ENCODE data around the gene RTP5.

Gene RTP5

GRCh38 chr2:241879326-241879725 is 9.8 kb downstream of the RTP5 start:
- TF ChIP-seq CTCF (IDR thresholded peaks at IDR 0.05; ENCODE audit: insufficient read depth, low read length, poor library complexity, severe bottlenecking): no peak
- TF ChIP-seq EZH2phosphoT487 (conservative IDR thresholded peaks at IDR 0.05; ENCODE audit: low read length): no peak
- Histone ChIP-seq H3K27me3 (ENCODE audit: low read length) (no peaks in the 10 kb centered on the region), H3K4me3 (ENCODE audit: insufficient read depth, low read length, poor library complexity, severe bottlenecking) (no peak overlapping the region), H3K9me3 (ENCODE audit: insufficient read depth, low read length) (no peaks in the 10 kb centered on the region; the same call in 1 of the 2 replicates), H3F3A (ENCODE audit: insufficient read depth) (no peaks in the 10 kb centered on the region), H3K27ac (ENCODE audit: low read depth, low read length) (no peak overlapping the region), H3K36me3 (ENCODE audit: low read length) (0 out of 2 replicates have a peak, but pooled peaks cover under 1% of the 10 kb centered on the region), H2AFZ (ENCODE audit: low read depth, low read length, severe bottlenecking) (no peak overlapping the region), H4K20me1 (ENCODE audit: low read depth, low read length) (no peaks in the 10 kb centered on the region), H3K9me2 (replicated peaks; ENCODE audit: insufficient read depth, low read length) (no peaks in the 10 kb centered on the region), H3K79me2 (ENCODE audit: insufficient read depth, low read length) (no peaks in the 10 kb centered on the region), H3K9ac (ENCODE audit: low read length) (no peak overlapping the region), H3K4me2 (ENCODE audit: low read depth, low read length, poor library complexity, severe bottlenecking) (no peak overlapping the region)

- Histone ChIP-seq H3K79me2 (ENCODE audit: insufficient read depth, low read length) (no peaks in the 10 kb centered on the region), H3K9me3 (ENCODE audit: insufficient read depth, low read length) (no peaks in the 10 kb centered on the region; the same call in 1 of the 2 replicates), H2AFZ (ENCODE audit: low read depth, low read length, severe bottlenecking) (peak overlapping the region; percentile 85), H3K9ac (ENCODE audit: low read length) (peak overlapping the region; percentile 63), H3K27me3 (ENCODE audit: low read length) (no peaks in the 10 kb centered on the region), H3K27ac (ENCODE audit: low read depth, low read length) (peak overlapping the region; percentile 69), H3K36me3 (ENCODE audit: low read length) (0 out of 2 replicates have a peak, but pooled peaks cover 3% of the 10 kb centered on the region), H4K20me1 (ENCODE audit: low read depth, low read length) (no peaks in the 10 kb centered on the region), H3K9me2 (replicated peaks; ENCODE audit: insufficient read depth, low read length) (no peaks in the 10 kb centered on the region), H3F3A (ENCODE audit: insufficient read depth) (no peaks in the 10 kb centered on the region), H3K4me3 (ENCODE audit: insufficient read depth, low read length, poor library complexity, severe bottlenecking) (peak overlapping the region; percentile 65), H3K4me2 (ENCODE audit: low read depth, low read length, poor library complexity, severe bottlenecking) (peak overlapping the region; percentile 83)
- TF ChIP-seq CTCF (IDR thresholded peaks at IDR 0.05; ENCODE audit: insufficient read depth, low read length, poor library complexity, severe bottlenecking) (no peak), EZH2phosphoT487 (conservative IDR thresholded peaks at IDR 0.05; ENCODE audit: low read length) (no peak)
Observed at GRCh38 chr2:241880311-241881073, 11.0 kb downstream of the RTP5 start.

GRCh38 chr2:241882091-241882625 is 12.6 kb downstream of the RTP5 start:
- Histone ChIP-seq H2AFZ (ENCODE audit: low read depth, low read length, severe bottlenecking) (peak overlapping the region; percentile 46), H3K27me3 (ENCODE audit: low read length) (no peaks in the 10 kb centered on the region), H4K20me1 (ENCODE audit: low read depth, low read length) (no peaks in the 10 kb centered on the region), H3F3A (ENCODE audit: insufficient read depth) (no peaks in the 10 kb centered on the region), H3K27ac (ENCODE audit: low read depth, low read length) (peak overlapping the region; percentile 57), H3K9me3 (ENCODE audit: insufficient read depth, low read length) (no peaks in the 10 kb centered on the region; the same call in 1 of the 2 replicates), H3K4me2 (ENCODE audit: low read depth, low read length, poor library complexity, severe bottlenecking) (peak overlapping the region; percentile 58), H3K36me3 (ENCODE audit: low read length) (0 out of 2 replicates have a peak, but pooled peaks cover 3% of the 10 kb centered on the region), H3K9ac (ENCODE audit: low read length) (peak overlapping the region; percentile 60), H3K79me2 (ENCODE audit: insufficient read depth, low read length) (no peaks in the 10 kb centered on the region), H3K9me2 (replicated peaks; ENCODE audit: insufficient read depth, low read length) (no peaks in the 10 kb centered on the region), H3K4me3 (ENCODE audit: insufficient read depth, low read length, poor library complexity, severe bottlenecking) (peak overlapping the region; percentile 47)
- TF ChIP-seq EZH2phosphoT487 (conservative IDR thresholded peaks at IDR 0.05; ENCODE audit: low read length) (no peak), CTCF (IDR thresholded peaks at IDR 0.05; ENCODE audit: insufficient read depth, low read length, poor library complexity, severe bottlenecking) (no peak)
